Stomach (tissue), 4 donors: ENCODE results near the gene KITLG.

Experiments used
- EP300 ChIP-seq: sonication (generic); formaldehyde crosslinking; IDR thresholded peaks from one replicate; pipeline ENCODE4 v1.6.1; 2017; ENCODE audit warnings: antibody characterized with exemption
- POLR2AphosphoS5 ChIP-seq, 3 donors: sonication (generic); formaldehyde crosslinking; IDR thresholded peaks; one replicate each; pipeline ENCODE4 v1.6.1; 2016; ENCODE audit warnings: antibody characterized with exemption in 3 of 3
- TF ChIP-seq, protein P1 (sequence below), 7 experiments: fragments of 450-650 bp in 4 of 7; fragments of 200-600 bp in 3 of 7; sonication (generic) in 3 of 7; IDR thresholded peaks; one replicate each; pipeline ENCODE4 v1.5.1; 2016 to 2019; ENCODE audit warnings: antibody characterized with exemption in 7 of 7, control low read depth in 2 of 7, mild to moderate bottlenecking in 1 of 7

DNA sequence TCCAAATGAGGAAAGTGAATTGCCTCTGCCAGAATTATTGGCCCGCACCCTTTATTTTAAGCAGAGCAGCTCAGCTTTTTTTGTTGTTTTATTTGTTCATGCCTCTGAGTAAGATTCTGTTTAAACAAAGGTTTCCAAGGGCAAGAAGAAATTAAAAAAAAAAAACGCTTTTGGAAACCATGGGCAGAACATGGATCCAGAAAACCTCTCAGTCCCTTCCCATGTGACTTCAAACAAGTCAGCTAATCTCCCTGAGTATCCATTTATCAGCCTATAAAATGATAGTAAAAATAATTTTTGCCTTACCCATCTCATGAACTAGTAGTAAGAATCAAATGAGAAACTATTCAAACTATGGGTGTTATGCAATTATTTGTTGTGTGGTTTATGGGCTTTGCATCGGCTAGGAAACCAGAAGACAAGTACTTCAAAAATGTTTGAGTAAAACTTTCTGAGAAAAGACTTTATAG is 27.6 kb downstream of the KITLG start:
- TF ChIP-seq, protein P1, sequence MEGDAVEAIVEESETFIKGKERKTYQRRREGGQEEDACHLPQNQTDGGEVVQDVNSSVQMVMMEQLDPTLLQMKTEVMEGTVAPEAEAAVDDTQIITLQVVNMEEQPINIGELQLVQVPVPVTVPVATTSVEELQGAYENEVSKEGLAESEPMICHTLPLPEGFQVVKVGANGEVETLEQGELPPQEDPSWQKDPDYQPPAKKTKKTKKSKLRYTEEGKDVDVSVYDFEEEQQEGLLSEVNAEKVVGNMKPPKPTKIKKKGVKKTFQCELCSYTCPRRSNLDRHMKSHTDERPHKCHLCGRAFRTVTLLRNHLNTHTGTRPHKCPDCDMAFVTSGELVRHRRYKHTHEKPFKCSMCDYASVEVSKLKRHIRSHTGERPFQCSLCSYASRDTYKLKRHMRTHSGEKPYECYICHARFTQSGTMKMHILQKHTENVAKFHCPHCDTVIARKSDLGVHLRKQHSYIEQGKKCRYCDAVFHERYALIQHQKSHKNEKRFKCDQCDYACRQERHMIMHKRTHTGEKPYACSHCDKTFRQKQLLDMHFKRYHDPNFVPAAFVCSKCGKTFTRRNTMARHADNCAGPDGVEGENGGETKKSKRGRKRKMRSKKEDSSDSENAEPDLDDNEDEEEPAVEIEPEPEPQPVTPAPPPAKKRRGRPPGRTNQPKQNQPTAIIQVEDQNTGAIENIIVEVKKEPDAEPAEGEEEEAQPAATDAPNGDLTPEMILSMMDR (IDR thresholded peaks at IDR 0.05) = no peak
- TF ChIP-seq EP300 (no peak), POLR2AphosphoS5 (IDR thresholded peaks at IDR 0.05) (no peak)
